ENCODE results near the gene CCDC24.
A peak's percentile ranks its signal among the peaks of the same experiment; 100 is the strongest.

Gene CCDC24

DNA sequence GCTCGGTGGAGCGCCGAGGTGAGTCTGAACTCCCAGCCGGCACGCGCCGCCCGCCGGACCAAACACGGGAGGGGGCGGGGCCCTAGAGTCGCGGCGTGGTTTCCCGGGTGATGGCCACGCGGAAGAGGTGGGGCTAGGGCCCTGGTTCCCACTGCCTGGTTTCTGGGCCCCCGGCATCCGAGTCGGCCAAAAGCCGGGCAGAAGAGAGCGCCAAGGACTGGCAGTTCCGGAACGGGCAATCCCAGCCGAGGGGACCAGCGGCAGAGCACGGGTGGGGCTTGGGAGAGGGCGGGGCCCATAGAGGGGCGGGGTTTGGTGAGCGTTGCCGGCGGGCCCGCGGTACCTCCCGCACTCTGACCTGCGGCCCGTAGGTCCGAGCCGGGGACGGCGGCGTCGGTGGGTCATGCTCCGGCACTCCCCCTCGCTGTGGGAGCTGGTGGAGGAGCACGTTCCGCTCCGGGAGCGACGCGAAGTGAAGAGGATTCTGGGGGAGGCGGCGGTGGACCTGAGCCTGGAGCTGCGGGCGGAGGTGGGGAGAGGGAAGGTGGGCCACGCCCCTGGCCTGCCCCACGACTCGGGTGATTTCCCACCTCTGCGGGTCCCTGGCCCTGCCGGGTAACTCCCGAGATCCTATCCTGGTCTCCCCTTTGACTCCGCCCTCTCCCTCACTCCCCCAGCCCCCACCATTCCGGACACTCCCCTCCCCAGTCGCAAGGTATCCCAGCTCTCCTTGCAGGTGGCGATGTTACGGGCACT is at the start of gene CCDC24:
TSS of gene CCDC24 (plus strand) at position 124 of the 756 bp plus-strand sequence. CDS start at position 404, 280 bp downstream.
- peak; percentile 88 for DNase-seq (ENCODE audit: insufficient read length, low spot score)
- FAIRE-seq, result peak; percentile 26

DNA sequence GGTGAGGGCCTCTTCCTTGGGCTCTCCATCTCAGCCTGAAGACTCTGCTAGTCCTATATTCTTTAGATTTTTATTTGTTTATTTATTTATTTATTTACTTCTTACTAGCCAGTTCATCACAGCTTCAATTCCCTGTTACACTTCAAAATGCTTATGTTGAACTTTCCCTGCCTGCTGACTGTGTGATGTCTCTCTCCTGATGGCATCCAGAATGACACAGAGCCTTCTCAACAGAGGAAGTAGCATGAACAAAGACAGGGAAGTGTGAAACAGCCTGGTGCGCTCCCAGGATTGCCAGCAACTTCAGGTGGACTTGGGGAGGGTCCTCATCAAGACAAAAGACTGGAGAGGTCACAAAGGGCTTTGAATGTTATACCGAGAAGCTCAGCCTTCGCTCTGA is 49.0 kb upstream of the CCDC24 start:
- DNase-seq (ENCODE audit: insufficient read length, low spot score) (no peak), FAIRE-seq (no peak)

DNA sequence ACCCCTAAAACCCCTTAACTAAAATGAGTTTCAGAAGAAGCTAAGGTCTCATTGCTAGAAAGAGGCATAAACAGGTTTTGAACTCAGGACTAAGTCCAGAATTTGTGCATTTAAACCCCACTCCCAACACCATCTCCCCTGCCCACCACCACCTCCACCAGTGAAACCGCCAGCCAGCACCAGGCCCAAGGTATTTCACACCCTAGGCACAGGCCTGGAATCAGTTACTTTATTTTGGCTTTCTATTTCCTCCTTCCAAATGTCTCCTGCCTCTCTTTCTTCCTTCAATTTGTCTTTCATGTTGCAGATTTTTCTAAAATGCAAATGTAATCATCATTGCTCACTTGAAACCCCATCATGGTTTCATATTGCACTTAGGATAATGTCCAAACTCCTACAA is 46.5 kb upstream of the CCDC24 start:
- FAIRE-seq (no peak), DNase-seq (ENCODE audit: insufficient read length, low spot score) (no peak)

DNA sequence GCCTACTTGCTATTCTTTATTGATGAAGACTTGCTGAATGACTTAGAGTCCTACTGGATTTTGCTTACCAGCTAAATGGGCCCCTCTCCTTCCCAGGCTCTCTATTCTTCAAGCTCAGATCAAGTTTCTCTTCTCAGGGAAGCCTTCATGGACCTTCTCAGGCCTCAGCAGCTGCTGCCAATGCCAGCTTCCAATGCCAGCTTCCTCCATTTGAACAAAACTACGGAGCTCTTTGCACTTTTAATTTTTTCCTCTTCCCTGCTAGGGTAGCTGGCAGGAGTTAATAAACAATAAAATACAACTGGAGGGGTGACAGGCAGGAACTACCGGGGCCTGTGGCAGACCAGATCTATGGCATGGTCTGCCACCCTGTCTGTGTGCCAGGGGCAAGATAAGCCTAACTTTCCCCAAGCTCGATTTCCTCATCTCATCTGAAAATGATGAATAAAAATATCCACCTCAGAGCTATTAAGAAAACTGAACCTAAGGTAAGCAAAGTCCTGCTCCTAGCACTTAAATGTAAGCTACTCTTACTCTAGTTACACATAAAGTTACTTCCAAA is 45.6 kb upstream of the CCDC24 start:
- FAIRE-seq (no peak), DNase-seq (ENCODE audit: insufficient read length, low spot score) (no peak)

DNA sequence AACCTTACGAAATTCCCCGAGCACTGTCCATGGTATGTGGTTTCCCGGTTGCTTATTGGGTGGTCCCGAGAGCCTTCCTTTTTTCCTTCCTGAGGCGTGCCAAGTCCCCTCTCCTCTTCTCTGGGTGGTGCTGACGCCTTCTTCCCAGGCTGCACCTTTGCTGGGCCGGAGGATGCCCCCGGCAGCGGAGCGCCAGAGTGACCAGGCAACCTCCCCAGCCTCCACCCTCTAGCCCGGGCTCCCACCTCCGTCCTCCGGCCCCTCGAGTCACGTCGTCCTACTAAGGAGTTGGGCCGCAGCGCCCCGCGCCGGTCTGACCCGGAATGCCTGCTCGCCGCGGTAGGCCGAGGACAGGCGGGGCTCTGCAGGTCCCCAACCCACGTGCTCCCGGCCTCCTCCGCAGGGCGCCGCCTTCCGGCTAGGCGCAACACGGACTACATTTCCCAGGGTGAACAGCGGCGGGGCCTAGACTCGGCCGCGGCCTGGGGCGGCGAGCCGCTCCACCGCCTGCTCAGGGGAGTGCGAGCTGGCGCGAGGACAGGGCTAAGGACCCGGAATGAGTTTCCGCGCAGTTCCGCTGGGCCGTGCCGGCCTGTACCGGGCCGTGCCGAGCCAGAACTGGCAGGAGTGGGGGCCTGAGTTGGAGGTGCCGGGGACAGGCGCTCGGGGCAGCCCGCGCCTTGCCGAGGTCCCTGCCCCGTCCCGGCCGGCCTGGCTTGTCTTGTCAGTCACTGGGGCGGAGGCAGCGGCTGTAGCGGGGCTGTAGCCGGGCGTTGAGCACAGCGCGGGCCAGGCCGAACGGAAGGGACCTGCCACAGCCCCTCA is 45.0 kb upstream of the CCDC24 start, which contains the start of gene IPO13:
TSS of gene IPO13 (plus strand) at position 715 of the 825 bp plus-strand sequence. CDS start 651 bp downstream, outside the sequence.
- FAIRE-seq (peak; percentile 96), DNase-seq (ENCODE audit: insufficient read length, low spot score) (peak; percentile 98)

DNA sequence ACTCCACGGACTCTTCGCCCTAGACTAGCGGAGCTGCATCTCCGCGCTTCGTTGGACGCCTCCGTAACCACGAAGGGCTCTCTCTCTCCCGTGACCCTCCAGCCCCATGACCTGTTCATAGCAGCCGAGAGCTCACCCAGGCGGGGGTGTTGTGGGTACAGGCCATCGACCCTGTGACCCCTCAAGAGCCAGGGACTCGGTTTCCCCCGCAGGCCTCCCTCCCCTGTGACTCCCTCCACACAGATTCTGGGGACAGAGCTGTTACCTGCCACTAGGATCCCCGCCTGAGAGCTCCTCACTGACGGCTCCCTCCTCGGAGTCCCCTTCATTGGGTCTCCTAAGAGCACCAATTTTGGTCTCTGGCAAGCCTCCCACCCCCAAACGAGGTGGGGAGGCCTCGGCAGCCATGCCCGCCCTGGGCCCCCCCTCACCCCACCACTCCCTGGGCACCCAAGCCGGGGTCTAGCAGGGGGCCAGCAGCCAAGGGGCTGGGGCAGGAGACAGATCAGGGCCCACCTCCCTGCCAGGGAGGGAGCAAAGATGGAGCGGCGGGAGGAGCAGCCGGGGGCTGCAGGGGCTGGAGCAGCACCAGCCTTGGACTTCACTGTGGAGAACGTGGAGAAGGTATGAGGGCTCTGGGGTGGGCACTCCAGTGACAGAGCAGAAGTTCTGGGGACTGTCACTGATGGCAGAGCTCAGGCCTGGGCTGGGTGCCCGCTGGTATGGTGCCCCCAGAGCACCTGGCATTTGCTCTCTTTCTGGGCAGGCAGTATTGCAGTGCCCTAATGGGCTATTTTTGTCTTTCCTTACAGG is 44.1 kb upstream of the CCDC24 start:
- no peak for FAIRE-seq

DNA sequence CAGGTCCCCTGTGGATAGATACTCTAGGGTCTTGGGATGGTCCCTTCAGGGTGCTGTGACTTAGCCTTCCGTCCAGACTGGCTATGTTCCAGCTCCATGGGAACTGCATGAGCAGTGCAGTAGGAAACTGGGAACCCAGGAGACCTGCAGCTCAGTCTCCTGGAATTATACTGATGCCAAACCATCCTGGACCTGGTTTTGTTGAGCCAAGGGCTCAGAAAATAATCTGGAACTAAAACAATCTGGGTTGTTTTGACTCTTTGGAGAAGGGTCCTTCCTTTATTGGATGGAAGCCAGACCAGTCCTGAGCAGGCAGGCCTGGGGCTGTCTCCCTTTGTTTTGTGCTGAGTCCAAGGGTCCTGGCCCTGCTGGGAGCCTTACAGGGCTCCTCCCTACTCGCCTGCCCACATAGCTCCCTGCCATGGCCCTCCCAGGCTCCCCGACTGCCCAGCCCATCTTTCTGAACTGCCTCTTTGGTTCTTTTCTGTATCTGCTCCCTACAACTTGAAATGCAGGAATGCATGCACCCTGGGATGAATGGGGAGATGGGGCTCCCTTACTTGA is 43.4 kb upstream of the CCDC24 start:
- DNase-seq (ENCODE audit: insufficient read length, low spot score) (no peak), FAIRE-seq (no peak)

More for the DNA sequence above, 44.1 kb upstream of the CCDC24 start:
- DNase-seq (ENCODE audit: insufficient read length, low spot score), result no peak

DNA sequence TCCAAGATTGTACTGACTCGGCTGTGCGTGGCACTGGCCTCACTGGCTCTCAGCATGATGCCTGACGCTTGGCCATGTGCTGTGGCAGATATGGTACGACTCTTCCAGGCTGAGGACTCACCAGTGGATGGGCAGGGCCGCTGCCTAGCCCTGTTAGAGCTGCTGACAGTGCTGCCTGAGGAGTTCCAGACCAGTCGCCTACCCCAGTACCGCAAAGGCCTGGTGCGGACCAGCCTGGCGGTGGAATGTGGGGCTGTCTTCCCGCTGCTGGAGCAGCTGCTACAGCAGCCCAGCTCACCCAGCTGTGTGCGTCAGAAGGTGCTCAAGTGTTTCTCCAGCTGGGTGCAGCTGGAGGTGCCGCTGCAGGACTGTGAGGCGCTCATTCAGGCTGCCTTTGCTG is 41.7 kb upstream of the CCDC24 start:
- DNase-seq (ENCODE audit: insufficient read length, low spot score), result no peak
- no peak for FAIRE-seq

DNA sequence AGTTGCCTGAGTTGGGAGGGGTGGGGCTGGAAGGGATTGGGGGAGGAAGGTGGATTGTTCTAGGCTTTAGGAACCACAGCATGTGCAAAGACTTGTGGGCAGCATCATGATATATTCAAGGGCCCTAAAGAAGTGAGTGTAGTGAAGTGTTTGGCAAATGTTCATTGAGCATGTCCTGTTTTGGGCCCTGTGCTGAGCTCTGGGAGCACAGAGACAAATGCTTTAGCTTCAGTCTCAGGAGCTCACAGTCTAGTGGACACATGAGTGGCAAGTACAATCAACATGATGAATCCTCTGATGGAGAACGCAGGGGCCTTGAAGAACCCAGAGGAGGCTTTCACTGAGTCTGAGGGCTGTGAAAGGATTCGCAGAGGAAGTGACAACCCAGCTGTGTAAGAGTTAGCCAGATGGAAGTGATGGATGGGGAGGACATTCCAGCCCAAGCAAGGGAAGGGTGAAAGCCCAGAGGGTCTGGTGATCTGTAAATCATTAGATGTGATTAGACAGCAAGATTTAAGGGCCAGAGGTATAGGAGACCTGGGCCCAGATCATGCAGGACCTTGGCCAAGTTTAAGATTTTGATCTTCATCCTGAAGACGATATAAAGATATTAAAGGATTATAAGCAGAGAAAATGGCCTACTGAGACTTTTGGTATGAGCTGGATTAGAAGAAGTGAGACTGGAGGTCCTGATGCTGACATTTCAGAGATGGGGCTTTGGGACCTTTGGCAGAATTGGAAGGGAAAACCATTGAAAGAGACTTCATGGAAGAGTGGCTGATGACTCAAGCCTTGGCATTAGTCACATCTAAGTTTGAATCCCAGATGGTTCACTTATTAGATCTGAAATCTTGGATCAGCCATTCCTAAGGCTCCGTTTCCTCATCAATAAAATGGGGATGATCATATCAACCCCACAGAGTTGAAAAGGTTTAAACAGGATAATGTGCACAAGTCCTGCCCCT is 40.1 kb upstream of the CCDC24 start:
- DNase-seq (ENCODE audit: insufficient read length, low spot score) (no peak), FAIRE-seq (no peak)

DNA sequence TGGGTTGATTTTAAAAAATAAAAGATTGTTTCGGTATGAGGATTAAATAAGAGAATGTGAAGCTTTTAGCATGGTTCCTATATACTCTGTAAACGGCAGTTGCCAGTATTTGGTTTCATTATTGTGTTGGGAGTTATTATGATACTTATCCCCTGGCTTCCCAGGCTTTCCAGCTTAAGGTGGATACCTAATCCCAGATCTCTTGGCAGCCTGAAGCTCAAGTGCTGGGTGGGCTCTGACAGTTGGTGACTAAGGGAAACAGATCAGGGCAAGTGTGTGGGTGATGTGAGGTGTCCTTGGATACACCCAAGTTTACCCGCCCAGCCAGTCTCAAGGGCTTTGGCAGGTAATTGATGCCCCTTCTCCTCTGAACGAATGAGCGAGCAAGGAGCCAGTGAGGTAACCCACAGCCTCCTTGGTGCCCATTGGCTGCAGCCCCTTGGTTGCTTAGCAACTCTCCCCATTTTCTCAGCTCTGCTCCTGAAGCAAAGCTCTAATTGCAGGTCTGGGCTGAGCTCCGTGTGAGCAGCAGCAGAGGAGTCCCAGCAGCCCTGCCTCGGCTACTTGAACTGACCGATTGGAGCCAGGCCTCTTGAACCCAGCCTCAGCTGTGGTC is 38.6 kb upstream of the CCDC24 start:
- no peak for FAIRE-seq

DNA sequence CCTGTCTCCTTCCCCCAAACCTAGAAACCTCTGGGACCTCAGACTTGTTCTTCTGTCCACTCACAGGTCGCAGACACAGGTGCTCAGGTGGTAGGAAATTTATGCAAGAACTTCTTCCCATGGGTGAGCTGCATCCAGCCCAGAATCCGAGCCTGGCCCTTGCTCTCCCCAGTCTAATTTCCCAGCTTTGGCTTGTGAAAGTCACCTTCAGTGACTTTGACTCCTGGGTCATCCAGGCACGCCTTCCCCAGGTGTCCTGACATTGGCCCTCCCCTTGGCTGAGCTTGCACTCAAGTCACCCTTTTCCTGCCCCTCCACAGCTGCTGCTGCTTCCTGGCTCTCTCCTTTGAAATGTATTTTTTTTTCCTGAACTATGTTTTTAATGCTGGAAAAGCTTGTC is 38.0 kb upstream of the CCDC24 start:
- FAIRE-seq, result no peak
- DNase-seq (ENCODE audit: insufficient read length, low spot score), result no peak

More for the DNA sequence above, 38.6 kb upstream of the CCDC24 start:
- DNase-seq (ENCODE audit: insufficient read length, low spot score), result no peak

DNA sequence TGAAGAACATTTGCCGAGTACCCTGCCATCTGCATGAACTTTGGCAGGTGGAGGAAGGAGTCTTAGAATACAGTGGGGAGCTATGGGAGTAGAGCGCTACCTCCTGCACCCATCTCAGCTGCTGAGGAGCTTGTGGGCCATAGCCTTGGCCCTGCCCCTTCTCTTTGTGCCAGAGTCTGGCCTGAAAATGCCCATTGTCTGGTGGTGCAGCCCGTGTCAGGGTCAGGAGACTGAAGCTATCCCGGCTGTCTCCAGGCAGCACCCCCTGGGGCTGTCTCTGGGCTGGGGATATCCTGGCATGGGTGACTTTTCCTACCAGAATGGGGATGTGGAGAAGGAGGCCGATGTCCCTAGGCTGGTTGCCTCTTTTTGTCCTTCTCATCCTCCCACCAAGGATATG is 37.4 kb upstream of the CCDC24 start:
- DNase-seq (ENCODE audit: insufficient read length, low spot score) (no peak), FAIRE-seq (no peak)

DNA sequence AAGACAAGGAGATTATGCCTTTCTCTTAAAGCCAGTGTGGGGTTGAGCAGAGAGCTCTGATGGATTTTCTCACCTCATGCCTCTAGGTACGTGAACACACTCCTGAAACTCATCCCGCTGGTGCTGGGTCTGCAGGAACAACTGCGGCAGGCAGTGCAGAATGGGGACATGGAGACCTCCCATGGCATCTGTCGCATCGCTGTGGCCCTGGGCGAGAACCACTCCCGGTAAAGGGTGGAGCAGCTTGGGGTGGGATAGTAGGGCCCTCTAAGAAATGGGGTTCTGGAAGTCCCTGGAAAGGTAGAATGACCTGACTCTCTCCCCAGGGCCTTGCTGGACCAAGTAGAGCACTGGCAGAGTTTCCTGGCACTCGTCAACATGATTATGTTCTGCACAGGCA is 35.2 kb upstream of the CCDC24 start:
- DNase-seq (ENCODE audit: insufficient read length, low spot score) (no peak), FAIRE-seq (no peak)

DNA sequence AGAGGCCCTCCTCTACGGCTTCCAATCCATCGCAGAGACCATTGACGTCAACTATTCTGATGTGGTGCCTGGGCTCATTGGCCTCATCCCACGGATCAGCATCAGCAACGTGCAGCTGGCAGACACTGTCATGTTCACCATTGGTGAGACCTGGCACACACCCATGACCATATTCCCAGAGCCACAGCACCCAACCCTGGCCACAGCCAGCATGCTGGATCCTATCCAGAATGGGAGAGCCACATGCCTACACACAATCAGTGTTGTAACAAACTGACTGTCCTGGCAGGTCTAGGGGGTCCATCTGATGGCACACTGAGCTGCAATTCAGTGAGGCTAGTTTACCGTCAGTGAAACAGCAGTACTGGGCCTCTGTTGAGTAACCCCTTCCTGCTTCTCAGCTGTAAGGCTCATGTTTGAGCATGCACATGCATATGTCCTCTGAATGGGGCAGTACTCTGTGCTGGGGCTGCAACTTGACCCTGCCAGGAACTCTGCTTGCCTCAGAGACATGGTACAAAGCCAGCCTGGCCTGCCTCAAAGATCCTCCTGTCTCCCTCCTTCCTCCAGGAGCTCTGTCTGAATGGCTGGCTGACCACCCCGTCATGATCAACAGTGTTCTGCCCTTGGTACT is 33.9 kb upstream of the CCDC24 start:
- DNase-seq (ENCODE audit: insufficient read length, low spot score) (no peak), FAIRE-seq (no peak)

DNA sequence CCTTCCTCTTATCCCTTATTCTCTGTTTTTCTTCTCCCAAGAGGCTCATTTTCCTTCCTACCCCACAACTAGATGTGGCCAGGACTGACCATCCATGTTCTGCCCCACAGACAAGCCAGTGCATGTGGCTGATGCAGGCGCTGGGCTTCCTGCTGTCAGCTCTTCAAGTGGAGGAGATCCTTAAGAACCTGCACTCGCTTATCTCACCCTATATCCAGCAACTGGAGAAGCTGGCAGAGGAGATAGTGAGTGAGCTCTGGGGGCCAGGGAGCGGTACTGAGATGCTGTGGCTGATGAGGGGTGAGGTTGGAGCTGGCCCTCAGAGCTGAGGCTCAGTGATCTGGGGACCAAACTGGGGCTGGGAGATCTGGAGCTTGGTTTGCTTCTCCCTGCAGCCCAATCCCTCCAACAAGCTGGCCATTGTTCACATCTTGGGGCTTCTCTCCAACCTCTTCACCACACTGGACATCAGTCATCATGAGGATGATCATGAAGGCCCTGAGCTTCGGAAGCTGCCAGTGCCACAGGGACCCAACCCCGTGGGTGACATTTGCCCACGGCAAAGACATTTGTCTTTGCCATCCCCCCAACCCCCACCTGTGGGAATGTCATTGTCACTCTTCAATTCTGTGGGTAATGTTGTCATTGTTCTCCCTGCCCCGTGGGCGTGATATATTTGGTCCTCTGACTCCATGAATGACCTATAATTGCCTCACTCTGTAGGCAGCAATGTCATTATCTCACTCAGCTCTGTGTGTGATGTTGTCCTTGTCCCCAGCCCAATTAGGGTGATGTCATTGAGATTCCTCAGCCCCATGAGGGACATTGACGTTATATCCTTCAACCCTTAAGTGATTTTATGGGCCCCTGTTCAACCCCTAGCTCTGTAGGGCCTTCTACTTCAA is 32.8 kb upstream of the CCDC24 start:
- no peak for FAIRE-seq
- no peak for DNase-seq (ENCODE audit: insufficient read length, low spot score)

DNA sequence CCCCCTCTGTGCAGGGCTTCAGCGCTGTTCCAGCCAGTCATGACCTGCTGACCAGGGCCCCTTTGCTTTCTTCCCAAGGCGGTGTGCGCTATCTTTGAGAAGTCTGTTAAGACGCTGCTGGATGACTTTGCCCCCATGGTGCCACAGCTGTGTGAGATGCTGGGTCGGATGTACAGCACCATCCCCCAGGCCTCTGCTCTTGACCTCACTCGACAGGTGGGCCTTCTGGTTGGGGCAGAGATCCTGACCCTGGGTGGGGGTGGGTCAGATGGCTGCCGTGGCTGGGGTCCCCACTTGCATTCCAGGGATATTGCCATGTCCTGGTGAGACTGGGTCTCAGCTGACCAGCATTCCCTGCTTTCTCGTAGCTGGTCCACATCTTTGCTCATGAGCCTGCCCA is 30.6 kb upstream of the CCDC24 start:
- FAIRE-seq (no peak), DNase-seq (ENCODE audit: insufficient read length, low spot score) (no peak)

DNA sequence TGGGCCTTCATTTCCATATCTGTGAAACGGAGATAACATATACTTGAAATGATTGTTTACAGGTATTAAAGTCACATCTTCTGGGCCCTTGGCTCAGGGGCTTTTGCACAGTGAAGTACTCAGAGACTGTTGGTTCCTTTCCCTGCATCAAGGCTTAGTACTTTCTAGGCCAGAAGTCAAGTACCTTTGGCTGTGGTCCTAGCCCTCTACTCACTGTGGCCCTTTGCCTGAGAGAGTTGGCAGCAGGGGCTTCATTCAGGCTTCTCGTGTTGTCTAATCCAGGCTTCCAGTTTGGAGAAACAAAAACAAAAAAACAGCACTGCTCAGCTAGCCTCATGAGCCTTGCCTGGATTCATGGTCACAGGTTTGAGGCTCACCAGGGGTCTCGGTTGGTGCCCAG is 29.7 kb upstream of the CCDC24 start:
- DNase-seq (ENCODE audit: insufficient read length, low spot score) (no peak), FAIRE-seq (no peak)

Data from GM19239 (cell line).